Liver (tissue), 3 donors: ENCODE measurements around the gene MEN1.

ENCODE experiments used
- CTCF ChIP-seq: fragments of 150-350 bp; IDR thresholded peaks from 2 replicates; pipeline ENCODE4 v1.5.1; 2017; ENCODE audit warnings: improper control_type of control experiment, low read depth, low read length; ENCODE audit not compliant: missing input control
- RAD21 ChIP-seq, 2 donors: IDR thresholded peaks; 2 replicates each; pipeline ENCODE4 v1.6.1; 2016; ENCODE audit warnings: antibody characterized with exemption in 2 of 2, mild to moderate bottlenecking in 2 of 2
- RXRA ChIP-seq, 2 donors: IDR thresholded peaks; 2 replicates each; pipeline ENCODE4 v1.6.1; 2017 to 2018; ENCODE audit warnings: antibody characterized with exemption in 2 of 2, mild to moderate bottlenecking in 1 of 2
- TAF1 ChIP-seq: conservative IDR thresholded peaks from 2 replicates; pipeline ENCODE4 v1.6.1; 2016; ENCODE audit warnings: antibody characterized with exemption, mild to moderate bottlenecking
- donor health status: healthy.
- donor health status: healthy.

DNA sequence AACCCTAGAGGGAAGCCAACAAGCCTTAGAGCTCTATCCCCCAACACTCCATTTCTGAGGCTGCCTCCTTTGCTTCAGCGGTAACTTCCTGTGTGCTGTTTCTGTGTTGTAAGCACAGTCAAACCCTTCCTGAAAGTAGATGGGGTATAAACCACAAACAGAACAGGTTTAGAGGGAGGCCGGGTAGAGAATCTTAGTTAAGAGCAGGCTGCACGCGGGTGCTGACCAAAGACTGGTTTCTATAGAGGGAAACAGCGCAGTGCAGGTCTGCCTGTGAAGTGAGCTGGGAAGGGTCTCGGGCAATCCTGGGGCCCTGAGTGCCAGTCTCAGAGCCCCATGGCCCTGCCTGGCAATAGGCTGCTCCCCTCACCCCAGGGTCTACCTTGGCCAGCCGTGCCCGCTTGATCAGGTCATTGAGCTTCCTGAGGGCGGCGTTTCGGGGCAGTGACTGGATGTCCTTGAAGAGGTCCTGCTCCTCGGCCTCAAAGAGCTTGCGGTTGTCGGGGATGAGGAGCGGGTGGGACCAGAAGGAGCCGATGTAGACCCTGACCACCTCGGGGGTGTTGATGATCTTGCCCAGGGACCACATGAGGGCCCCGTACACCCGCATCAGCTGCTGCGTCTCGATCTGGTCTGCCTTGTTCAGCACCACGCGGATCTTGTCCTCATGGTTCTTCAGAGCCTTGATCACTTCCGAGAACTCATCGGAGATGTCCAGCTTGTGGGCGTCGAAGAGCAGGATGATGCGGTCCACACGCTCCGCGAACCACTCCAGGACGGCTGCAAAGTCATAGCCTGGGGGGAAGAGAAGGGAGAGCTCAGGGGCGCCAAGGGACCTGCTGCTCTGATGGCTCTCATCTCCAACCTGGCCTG lies 49.4 kb upstream of the MEN1 start:
- TF ChIP-seq RAD21 (IDR thresholded peaks at IDR 0.05) (no peak), CTCF (no peak), TAF1 (no peak), RXRA (IDR thresholded peaks at IDR 0.05) (no peak)
